ENCODE data around the gene MLXIP.

MLXIP gene

GRCh38 chr12:122086116-122086515, 7.6 kb downstream of the MLXIP start:
- TF ChIP-seq CTCF (IDR thresholded peaks at IDR 0.05; ENCODE audit: low read depth, low read length), result no peak
- no peak overlapping the region for H3K4me3 ChIP-seq (replicated peaks in 1 of 2; ENCODE audit: low read depth in 2 of 2, low read length in 2 of 2)
- no peak for DNase-seq (ENCODE audit: low read depth in 2 of 2)

DNA sequence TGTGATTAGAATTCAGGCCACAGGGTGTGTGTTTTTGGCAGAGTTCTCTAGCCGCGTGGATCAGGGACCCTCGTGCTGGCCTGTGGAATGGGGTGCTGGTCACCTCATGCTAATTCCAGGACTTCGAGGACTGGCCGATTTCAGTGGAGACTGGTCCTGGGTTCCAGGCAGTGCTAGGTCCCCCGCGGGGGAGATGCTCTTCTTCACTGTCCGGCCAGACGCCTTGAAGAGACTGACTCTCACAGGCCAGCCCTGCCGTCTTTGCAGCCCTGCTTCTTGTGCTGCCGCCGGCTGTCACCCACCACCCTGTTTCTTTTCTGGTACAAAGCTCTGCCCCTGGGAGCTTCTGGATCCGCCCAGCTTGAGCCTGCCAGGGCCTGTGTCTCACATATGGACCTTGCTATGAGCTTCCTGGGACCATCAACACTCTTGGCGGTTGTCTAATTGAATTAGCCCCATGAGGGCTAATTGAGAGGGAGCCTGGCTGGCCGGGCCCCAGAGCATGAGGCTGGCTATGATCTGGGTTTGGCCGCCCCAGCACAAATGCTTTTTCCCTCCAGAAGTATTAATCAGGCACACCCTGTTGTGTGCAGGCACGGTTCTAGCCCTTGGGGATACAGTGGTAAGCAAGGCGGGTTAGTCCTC, 8.2 kb downstream of the MLXIP start:
- no peak overlapping the region for H3K4me3 ChIP-seq (replicated peaks in 1 of 2; ENCODE audit: low read depth in 2 of 2, low read length in 2 of 2)
- no peak for DNase-seq (ENCODE audit: low read depth in 2 of 2)
- TF ChIP-seq CTCF (IDR thresholded peaks at IDR 0.05; ENCODE audit: low read depth, low read length), result no peak

- TF ChIP-seq CTCF (IDR thresholded peaks at IDR 0.05; ENCODE audit: low read depth, low read length), result no peak
- no peak for DNase-seq (ENCODE audit: low read depth in 2 of 2)
- H3K4me3 ChIP-seq (replicated peaks in 1 of 2; ENCODE audit: low read depth in 2 of 2, low read length in 2 of 2), result no peak overlapping the region
Measured at GRCh38 chr12:122087431-122088178, 9.0 kb downstream of the MLXIP start.

DNA sequence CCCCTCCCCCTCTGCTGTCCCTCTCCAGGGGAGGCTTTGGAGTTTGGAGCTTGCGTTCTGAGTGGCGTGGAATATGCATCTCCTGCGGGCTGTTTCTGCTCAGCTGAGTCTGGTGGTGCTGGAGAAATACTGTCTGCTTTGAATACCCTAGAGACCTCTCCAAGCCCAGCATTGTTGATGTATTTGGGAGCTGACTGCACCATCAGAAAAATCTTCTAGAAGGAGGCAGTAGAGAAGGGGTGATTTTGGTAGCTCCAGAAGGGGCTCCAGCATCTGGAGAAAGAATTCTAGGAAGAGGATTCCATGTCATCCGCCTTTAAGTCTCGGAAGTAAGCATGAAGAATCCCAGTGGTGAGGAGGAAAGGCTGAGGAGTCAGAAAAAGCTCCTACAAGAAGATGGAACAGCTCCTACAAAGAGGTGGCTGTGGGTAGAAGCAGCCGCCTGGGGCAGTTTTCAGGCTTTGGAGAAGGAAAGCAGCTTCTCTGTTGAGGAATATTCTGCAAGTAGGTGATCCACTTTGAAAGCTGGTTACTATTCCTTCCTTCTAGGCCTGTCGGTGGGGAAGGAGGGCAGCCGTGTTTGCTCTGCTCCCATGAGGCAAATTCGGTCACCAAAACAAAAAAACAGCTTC, 9.7 kb downstream of the MLXIP start:
- no peak for TF ChIP-seq CTCF (IDR thresholded peaks at IDR 0.05; ENCODE audit: low read depth, low read length)
- no peak overlapping the region for H3K4me3 ChIP-seq (replicated peaks in 1 of 2; ENCODE audit: low read depth in 2 of 2, low read length in 2 of 2)
- DNase-seq (ENCODE audit: low read depth in 2 of 2), result peak; percentile 43 to 61

DNA sequence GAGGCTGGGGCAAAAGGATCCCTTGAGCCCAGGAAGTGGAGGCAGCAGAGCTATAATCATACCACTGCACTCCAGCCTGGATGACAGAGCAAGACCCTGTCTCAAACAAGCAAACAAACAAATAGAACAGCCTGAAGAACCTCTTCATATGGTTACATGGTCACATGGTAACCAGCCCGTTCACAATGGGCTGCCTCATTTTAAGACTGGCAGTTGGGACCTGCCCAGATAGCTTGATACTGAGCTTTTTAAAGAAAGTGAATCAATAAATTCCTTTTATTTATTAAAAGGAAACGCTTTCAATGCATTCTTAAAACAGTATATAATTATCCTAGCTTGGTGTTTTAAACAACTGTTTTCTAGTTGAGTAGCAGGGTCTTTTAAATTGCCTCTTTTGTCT, 10.5 kb downstream of the MLXIP start:
- TF ChIP-seq CTCF (IDR thresholded peaks at IDR 0.05; ENCODE audit: low read depth, low read length), result no peak
- DNase-seq (ENCODE audit: low read depth in 2 of 2), result no peak
- no peak overlapping the region for H3K4me3 ChIP-seq (replicated peaks in 1 of 2; ENCODE audit: low read depth in 2 of 2, low read length in 2 of 2)

- TF ChIP-seq CTCF (IDR thresholded peaks at IDR 0.05; ENCODE audit: low read depth, low read length), result no peak
- H3K4me3 ChIP-seq (replicated peaks in 1 of 2; ENCODE audit: low read depth in 2 of 2, low read length in 2 of 2), result no peak overlapping the region
- peak; percentile 95 to 96 for DNase-seq (ENCODE audit: low read depth in 2 of 2)
Measured at GRCh38 chr12:122090759-122091515, 12.4 kb downstream of the MLXIP start.
